T-helper 9 cell (primary cell): ENCODE measurements around the gene HSD17B2.
"Not testable (repeated sequence)": the region's sequence is repeated elsewhere in the genome, so short reads cannot be mapped to it uniquely, and the experiment has no call there.

ENCODE experiments used
- DNase-seq: peaks from one replicate; pipeline ENCODE4 v3.0.0-alpha.2; 2020

The HSD17B2 gene

GRCh38 chr16:82136956-82137821, 102.1 kb downstream of the HSD17B2 start:
- DNase-seq, result no peak

DNA sequence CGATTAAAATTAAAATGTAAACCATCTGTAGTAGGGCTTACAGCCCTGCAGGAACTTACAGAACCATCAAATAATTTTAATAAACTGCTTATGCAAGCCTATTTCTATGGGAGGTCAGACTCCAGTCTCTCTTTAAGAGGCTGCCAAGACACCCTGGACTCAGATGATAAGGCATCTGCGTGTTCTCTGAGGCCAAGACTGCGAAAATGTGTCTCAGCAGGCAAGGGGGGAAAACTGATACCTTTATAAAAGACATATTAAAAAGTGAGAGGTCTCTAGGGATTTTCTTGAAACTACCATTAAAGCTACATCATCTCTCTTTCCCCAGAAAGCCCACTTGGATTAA, 102.7 kb downstream of the HSD17B2 start:
- DNase-seq, result no peak

DNA sequence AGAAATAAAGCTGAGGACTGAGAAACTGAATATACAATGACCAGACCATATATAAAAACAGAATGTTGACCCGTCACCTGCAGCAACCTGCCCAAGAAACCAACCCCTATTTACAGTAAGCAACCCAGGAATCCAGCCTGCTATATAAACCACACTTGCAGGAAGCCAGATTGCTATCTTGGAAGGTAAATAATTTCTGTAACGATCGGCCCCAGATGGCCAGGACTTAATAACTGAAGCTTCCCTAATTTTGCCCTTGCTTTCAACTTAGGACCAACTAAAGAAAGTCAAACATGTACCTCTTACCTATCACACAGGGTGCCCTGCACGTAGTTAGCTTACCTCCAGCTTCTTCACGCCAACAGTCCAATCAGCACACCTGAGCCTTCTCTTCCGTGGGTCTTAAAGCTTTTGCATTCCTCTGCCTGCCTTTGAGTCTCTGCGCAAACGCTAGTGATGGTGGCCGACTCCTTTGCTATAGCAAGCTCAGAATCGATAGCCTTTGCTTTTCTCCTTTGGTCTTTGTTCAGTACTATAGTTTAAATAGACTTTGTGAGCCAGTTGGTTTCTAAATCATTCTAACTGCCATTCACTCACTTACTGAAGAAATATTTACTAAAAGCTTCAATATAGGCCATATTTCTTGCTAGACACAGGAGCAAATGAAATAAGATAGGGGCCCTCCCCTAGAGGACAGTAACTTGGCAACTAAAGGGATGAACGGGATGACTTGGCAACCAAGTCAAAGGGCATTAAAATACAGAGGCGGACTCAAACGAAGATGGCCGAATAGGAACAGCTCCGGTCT, 103.6 kb downstream of the HSD17B2 start:
- no peak for DNase-seq

DNA sequence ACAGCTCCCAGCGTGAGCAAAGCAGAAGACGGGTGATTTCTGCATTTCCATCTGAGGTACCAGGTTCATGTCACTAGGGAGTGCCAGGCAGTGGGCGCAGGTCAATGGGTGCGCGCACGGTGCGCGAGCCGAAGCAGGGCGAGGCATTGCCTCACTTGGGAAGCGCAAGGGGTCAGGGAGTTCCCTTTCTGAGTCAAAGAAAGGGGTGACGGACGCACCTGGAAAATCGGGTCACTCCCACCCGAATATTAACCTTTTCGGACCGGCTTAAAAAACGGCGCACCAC, 104.2 kb downstream of the HSD17B2 start:
- not testable (repeated sequence) for DNase-seq

GRCh38 chr16:82146556-82146955, 111.5 kb downstream of the HSD17B2 start:
- DNase-seq, result no peak

DNA sequence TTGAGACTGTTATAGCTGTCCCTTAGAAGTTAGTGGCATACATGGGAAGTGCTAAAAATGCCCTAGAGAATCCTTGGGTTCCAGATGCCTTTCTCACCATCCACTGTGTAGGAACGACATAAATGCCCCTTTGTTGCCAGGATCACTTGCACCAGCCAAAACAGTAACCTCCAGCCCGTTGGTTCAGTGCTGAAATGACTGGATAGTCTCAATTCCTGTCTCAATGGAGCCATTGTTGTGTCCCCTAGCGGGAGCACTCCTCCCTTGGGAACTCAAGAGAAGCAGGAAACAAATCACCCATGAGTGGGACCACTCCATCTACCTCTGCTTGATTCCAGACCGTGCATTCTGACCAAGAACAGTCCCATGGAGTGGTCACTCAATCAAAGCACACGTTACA, 111.9 kb downstream of the HSD17B2 start:
- no peak for DNase-seq

DNA sequence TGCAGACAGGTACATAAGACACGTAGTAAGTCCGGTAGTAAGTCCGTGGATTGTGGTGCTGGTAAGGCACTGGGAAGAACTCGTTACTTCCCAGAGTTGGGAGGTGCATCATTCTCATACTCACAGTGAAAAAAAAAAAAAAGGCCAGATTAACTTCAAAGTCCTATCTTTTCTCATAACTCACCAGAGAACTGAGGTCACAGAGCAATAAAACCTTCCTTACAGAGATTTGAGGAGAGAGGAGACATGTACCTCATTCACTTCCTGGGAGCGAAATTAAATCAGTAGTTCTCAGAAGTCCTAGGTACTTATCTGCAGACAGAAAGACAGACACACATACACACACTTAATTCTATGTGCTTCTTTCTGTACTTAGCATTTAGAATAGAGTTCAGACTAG, 112.5 kb downstream of the HSD17B2 start:
- DNase-seq, result no peak
